22Rv1 (cell line): Measurements from ENCODE around the gene KCNG2.

Source experiments
- ZFX ChIP-seq: fragments of 450-650 bp; IDR thresholded peaks from 2 replicates; pipeline ENCODE4 v1.6.1; 2017; ENCODE audit warnings: antibody characterized with exemption, borderline replicate concordance
- TF ChIP-seq, protein P1 (sequence below): fragments of 450-650 bp; IDR thresholded peaks from 2 replicates; pipeline ENCODE4 v1.5.1; 2017; ENCODE audit warnings: mild to moderate bottlenecking

DNA sequence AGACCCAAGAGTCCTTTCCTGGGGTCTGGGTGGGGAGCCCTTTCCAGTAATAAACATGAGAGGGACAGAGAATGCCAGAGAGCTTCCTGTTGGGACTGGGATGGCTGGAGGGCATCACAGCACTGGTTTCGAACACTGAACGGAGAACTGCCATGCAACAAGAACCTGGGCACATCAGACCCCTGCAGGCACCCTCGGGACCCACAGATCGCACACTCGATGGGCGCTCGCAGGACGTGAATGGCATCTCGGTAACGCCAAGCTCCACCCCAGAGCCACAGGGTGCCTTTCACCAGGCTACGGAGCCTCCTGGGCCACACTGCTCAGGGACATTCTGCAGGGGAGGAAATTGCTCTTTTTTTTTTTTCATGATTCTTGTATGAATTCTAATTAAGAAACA is 128.6 kb downstream of the KCNG2 start:
- TF ChIP-seq, protein P1, sequence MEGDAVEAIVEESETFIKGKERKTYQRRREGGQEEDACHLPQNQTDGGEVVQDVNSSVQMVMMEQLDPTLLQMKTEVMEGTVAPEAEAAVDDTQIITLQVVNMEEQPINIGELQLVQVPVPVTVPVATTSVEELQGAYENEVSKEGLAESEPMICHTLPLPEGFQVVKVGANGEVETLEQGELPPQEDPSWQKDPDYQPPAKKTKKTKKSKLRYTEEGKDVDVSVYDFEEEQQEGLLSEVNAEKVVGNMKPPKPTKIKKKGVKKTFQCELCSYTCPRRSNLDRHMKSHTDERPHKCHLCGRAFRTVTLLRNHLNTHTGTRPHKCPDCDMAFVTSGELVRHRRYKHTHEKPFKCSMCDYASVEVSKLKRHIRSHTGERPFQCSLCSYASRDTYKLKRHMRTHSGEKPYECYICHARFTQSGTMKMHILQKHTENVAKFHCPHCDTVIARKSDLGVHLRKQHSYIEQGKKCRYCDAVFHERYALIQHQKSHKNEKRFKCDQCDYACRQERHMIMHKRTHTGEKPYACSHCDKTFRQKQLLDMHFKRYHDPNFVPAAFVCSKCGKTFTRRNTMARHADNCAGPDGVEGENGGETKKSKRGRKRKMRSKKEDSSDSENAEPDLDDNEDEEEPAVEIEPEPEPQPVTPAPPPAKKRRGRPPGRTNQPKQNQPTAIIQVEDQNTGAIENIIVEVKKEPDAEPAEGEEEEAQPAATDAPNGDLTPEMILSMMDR: no peak
- TF ChIP-seq ZFX: no peak
